Mesenchymal stem cell (in vitro differentiated cells and primary cell): Measurements from ENCODE around the gene PAPPA2.

Experiments
- DNase-seq: peaks from one replicate; pipeline ENCODE4 v3.0.0-alpha.2; 2013
- H2AFZ ChIP-seq: one replicate; pipeline ENCODE4 v1.6.1; 2013; ENCODE audit warnings: low read depth, mild to moderate bottlenecking, control low read depth, inconsistent platforms, low read length, moderate library complexity
- H2AK5ac ChIP-seq: 2 replicates; pipeline ENCODE4 v1.6.1; 2013; ENCODE audit warnings: low read length, moderate library complexity, mild to moderate bottlenecking, inconsistent platforms; ENCODE audit not compliant: severe bottlenecking
- H2BK120ac ChIP-seq: one replicate; pipeline ENCODE4 v1.6.1; 2013; ENCODE audit warnings: low read depth, mild to moderate bottlenecking, inconsistent platforms, low read length, moderate library complexity
- H2BK12ac ChIP-seq, 2 experiments: one replicate each; pipeline ENCODE4 v1.6.1; 2013; ENCODE audit warnings: inconsistent platforms in 2 of 2, low read length in 2 of 2, mild to moderate bottlenecking in 2 of 2, moderate library complexity in 2 of 2, control low read depth in 1 of 2
- H2BK15ac ChIP-seq: one replicate; pipeline ENCODE4 v1.6.1; 2013; ENCODE audit warnings: mild to moderate bottlenecking, low read depth, inconsistent platforms; ENCODE audit not compliant: poor library complexity, severe bottlenecking
- H2BK5ac ChIP-seq: 2 replicates; pipeline ENCODE4 v1.6.1; 2013; ENCODE audit warnings: low read depth, mild to moderate bottlenecking, low read length, control low read depth, inconsistent platforms; ENCODE audit not compliant: poor library complexity, severe bottlenecking
- H3K14ac ChIP-seq, 2 experiments: one replicate each; pipeline ENCODE4 v1.6.1; 2013; ENCODE audit warnings: inconsistent platforms in 2 of 2, low read length in 2 of 2, control low read depth in 1 of 2, mild to moderate bottlenecking in 1 of 2, moderate library complexity in 1 of 2
- H3K18ac ChIP-seq, 2 experiments: one replicate each; pipeline ENCODE4 v1.6.1; 2013; ENCODE audit warnings: inconsistent platforms in 2 of 2, low read length in 2 of 2, control low read depth in 1 of 2, low read depth in 1 of 2, mild to moderate bottlenecking in 1 of 2
- H3K23ac ChIP-seq, 2 experiments: one replicate each; pipeline ENCODE4 v1.6.1; 2013; ENCODE audit warnings: inconsistent platforms in 2 of 2, low read length in 2 of 2, mild to moderate bottlenecking in 2 of 2, moderate library complexity in 2 of 2, control low read depth in 1 of 2
- H3K27ac ChIP-seq: 2 replicates; pipeline ENCODE4 v1.5.1; 2013; ENCODE audit warnings: mild to moderate bottlenecking, moderate library complexity, low read length, control low read depth, inconsistent platforms; ENCODE audit not compliant: poor library complexity, severe bottlenecking
- H3K27me3 ChIP-seq, 2 experiments: 2 replicates each; pipeline versions ENCODE4 v1.6.1 to v1.7.0; 2013; ENCODE audit warnings: low read length in 2 of 2, mild to moderate bottlenecking in 2 of 2, moderate library complexity in 2 of 2, control low read depth in 1 of 2, inconsistent platforms in 1 of 2; ENCODE audit not compliant: control insufficient read depth in 1 of 2, insufficient read depth in 1 of 2
- H3K36me3 ChIP-seq, 2 experiments: 2 replicates each; pipeline versions ENCODE4 v1.6.1 to v1.7.0; 2013; ENCODE audit warnings: low read length in 2 of 2, control low read depth in 1 of 2, inconsistent platforms in 1 of 2, low read depth in 1 of 2, mild to moderate bottlenecking in 1 of 2; ENCODE audit not compliant: insufficient read depth in 2 of 2, control insufficient read depth in 1 of 2
- H3K4ac ChIP-seq, 2 experiments: one replicate each; pipeline ENCODE4 v1.6.1; 2013; ENCODE audit warnings: inconsistent platforms in 2 of 2, low read length in 2 of 2, mild to moderate bottlenecking in 2 of 2, moderate library complexity in 2 of 2, control low read depth in 1 of 2, low read depth in 1 of 2
- H3K4me1 ChIP-seq: 2 replicates; pipeline ENCODE4 v1.6.1; 2013; ENCODE audit warnings: low read depth, low read length, control low read depth; ENCODE audit not compliant: control insufficient read depth, insufficient read depth
- H3K4me2 ChIP-seq: 2 replicates; pipeline ENCODE4 v1.6.1; 2013; ENCODE audit warnings: low read length, mild to moderate bottlenecking, inconsistent platforms; ENCODE audit not compliant: poor library complexity, severe bottlenecking
- H3K4me3 ChIP-seq, 2 experiments: 2 replicates each; pipeline versions ENCODE4 v1.5.1 to v1.7.0; 2013; ENCODE audit warnings: low read length in 2 of 2, mild to moderate bottlenecking in 2 of 2, control low read depth in 1 of 2, low read depth in 1 of 2; ENCODE audit not compliant: insufficient read depth in 1 of 2
- H3K79me1 ChIP-seq: replicated peaks from 2 replicates; pipeline ENCODE4 v1.6.1; 2013; ENCODE audit warnings: mild to moderate bottlenecking, control low read depth, low read length, inconsistent platforms; ENCODE audit not compliant: poor library complexity, severe bottlenecking
- H3K9ac ChIP-seq: 2 replicates; pipeline ENCODE4 v1.7.0; 2013; ENCODE audit warnings: mild to moderate bottlenecking, low read length, moderate library complexity
- H3K9me3 ChIP-seq: 2 replicates; pipeline ENCODE4 v1.7.0; 2013; ENCODE audit warnings: mild to moderate bottlenecking, low read length; ENCODE audit not compliant: control insufficient read depth
- H4K8ac ChIP-seq: one replicate; pipeline ENCODE4 v1.6.1; 2013; ENCODE audit warnings: inconsistent platforms, mild to moderate bottlenecking, low read length, moderate library complexity
- H4K91ac ChIP-seq: one replicate; pipeline ENCODE4 v1.6.1; 2013; ENCODE audit warnings: mild to moderate bottlenecking, low read length, inconsistent platforms
- WGBS: methylation state at CpG from one replicate; pipeline ENCODE4 v1.1.7; 2013; ENCODE audit warnings: mixed read lengths; 5-methylcytosine and 5-hydroxymethylcytosine counted together

The PAPPA2 gene

DNA sequence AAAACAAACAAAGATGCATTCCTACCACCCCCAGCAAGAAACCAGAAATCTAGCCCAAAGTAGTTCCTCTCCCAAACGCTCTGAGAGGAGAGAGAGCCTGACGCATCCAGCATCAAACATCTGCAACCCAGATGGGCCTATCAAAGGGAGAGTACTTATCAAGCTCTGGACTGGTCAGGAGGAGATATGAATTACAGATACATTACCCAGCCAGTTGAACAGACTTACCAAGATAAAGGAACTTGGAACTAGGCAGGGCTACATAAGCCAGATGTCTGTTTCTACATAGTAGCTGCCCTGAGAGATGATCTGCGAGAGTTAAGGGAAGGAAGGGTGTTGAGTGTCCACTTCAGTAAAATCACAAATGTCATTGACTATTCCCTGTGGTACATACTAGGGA lies 138.4 kb downstream of the PAPPA2 start:
- Histone ChIP-seq H2AK5ac (no peak overlapping the region), H2BK5ac (no peak overlapping the region), H3K9me3 (no peaks in the 10 kb centered on the region), H4K91ac (no peak overlapping the region), H3K4ac (no peak overlapping the region), H2BK12ac (no peak overlapping the region), H3K23ac (no peak overlapping the region), H3K79me1 (no peaks in the 10 kb centered on the region), H3K14ac (no peak overlapping the region), H3K27me3 (no peaks in the 10 kb centered on the region), H3K27ac (no peak overlapping the region), H3K4me1 (no peaks in the 10 kb centered on the region), H3K4me3 (no peak overlapping the region), H3K9ac (peak overlapping the region; percentile 40), H3K18ac (no peak overlapping the region), H2BK15ac (no peak overlapping the region), H3K4me2 (no peak overlapping the region), H4K8ac (no peak overlapping the region), H2BK120ac (no peak overlapping the region), H2AFZ (no peak overlapping the region), H3K36me3 (no peaks in the 10 kb centered on the region)
- no peak for DNase-seq
- WGBS, result 73% methylated on average over 2 of the region's 3 CpGs

DNA sequence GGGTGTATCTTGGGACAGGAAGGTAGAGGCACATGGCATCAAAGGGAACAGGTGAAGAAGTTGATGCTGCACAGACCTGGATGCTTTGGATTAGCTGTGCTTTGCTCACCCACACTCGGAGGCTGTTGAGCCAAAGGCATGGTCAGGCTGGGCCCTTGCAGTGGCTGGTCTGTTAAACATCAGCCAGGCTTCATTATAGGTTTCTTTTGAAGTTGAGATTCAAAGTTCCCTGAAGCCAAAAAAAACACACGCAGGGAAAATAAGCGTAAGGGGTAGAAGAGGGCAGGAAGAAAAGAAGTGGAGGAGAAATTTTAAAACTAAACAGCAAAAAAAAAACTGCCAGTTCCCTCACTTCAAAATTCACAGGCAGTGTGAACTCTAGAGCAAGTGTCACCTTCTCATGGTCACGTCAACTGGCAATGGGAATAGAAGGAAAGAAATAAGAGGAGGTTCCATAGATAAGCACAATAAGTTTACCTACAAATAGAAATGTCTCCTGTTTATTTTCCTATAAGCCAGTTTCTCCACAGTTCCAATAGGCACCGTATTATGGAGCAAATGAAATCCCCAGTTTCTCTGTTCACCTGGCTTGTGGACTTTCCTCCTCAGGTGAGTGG lies 139.5 kb downstream of the PAPPA2 start:
- no peak overlapping the region for H4K8ac ChIP-seq
- H3K9me3 ChIP-seq, result no peaks in the 10 kb centered on the region
- no peak overlapping the region for H3K27ac ChIP-seq
- no peak overlapping the region for H2AFZ ChIP-seq
- no peak overlapping the region for H2BK15ac ChIP-seq
- DNase-seq, result no peak
- no peak overlapping the region for H3K14ac ChIP-seq
- H3K18ac ChIP-seq, result no peak overlapping the region
- H3K4ac ChIP-seq, result no peak overlapping the region
- no peak overlapping the region for H3K23ac ChIP-seq
- no peak overlapping the region for H2BK12ac ChIP-seq
- no peaks in the 10 kb centered on the region for H3K4me1 ChIP-seq
- H3K9ac ChIP-seq, result peak overlapping the region; percentile 23
- no peak overlapping the region for H3K4me2 ChIP-seq
- no peaks in the 10 kb centered on the region for H3K36me3 ChIP-seq
- H3K4me3 ChIP-seq, result no peak overlapping the region
- H4K91ac ChIP-seq, result no peak overlapping the region
- WGBS, result 62% methylated on average over 2 of the region's 5 CpGs
- no peaks in the 10 kb centered on the region for H3K27me3 ChIP-seq
- no peak overlapping the region for H2BK5ac ChIP-seq
- H2AK5ac ChIP-seq, result no peak overlapping the region
- H3K79me1 ChIP-seq, result no peaks in the 10 kb centered on the region
- no peak overlapping the region for H2BK120ac ChIP-seq

DNA sequence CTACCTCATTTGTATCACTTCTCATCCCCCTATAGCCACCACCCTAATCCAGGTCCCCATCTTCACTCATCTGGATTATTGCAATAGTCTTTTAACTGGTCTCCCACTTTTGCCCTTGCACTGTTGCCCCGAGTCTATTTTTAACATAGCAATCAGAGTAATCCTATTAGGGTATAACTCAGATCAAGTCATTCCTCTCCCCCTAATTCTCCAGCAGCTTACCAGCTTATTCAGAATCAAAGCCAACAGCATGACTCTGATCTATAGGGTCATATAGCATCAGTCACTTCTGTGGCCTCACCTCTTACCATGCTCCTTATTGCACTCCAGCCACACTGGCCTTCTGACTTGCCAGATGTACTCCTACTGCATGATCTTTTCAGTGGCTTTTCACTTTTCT lies 140.7 kb downstream of the PAPPA2 start:
- H2AK5ac ChIP-seq, result no peak overlapping the region
- no peak overlapping the region for H2BK15ac ChIP-seq
- no peak overlapping the region for H2AFZ ChIP-seq
- H2BK12ac ChIP-seq, result no peak overlapping the region
- H3K9ac ChIP-seq, result no peak overlapping the region
- H3K4me2 ChIP-seq, result no peak overlapping the region
- no peak overlapping the region for H2BK120ac ChIP-seq
- no peaks in the 10 kb centered on the region for H3K4me1 ChIP-seq
- no peaks in the 10 kb centered on the region for H3K9me3 ChIP-seq
- no peaks in the 10 kb centered on the region for H3K79me1 ChIP-seq
- no peak overlapping the region for H3K23ac ChIP-seq
- no peak for DNase-seq
- no peak overlapping the region for H3K4me3 ChIP-seq
- H3K27ac ChIP-seq, result no peak overlapping the region
- no peak overlapping the region for H3K4ac ChIP-seq
- no peak overlapping the region for H4K8ac ChIP-seq
- H3K27me3 ChIP-seq, result no peaks in the 10 kb centered on the region
- 81% methylated on average over 1 of the region's 1 CpG for WGBS
- no peak overlapping the region for H4K91ac ChIP-seq
- no peak overlapping the region for H2BK5ac ChIP-seq
- no peak overlapping the region for H3K18ac ChIP-seq
- no peak overlapping the region for H3K14ac ChIP-seq
- no peaks in the 10 kb centered on the region for H3K36me3 ChIP-seq

DNA sequence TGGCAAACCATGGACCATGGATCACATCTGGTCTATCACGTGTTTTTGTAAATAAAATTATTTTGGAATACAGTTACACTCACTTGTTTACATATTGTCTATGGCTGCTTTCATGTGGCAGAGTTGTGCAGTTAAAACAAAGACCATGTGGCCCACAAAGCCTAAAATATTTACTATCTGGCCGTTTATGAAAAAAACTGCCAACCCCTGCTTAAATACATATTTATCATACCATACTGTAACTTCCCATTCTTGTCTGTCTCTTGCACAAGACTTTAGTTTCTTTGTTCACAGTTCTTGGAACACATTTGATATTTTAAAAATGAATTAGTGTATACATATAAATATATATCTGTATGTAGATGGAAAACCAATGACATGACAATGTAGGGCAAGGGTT lies 141.5 kb downstream of the PAPPA2 start:
- Histone ChIP-seq H3K23ac (no peak overlapping the region), H3K79me1 (no peaks in the 10 kb centered on the region), H3K27ac (no peak overlapping the region), H3K4me2 (no peak overlapping the region), H2BK120ac (no peak overlapping the region), H2AK5ac (no peak overlapping the region), H2AFZ (no peak overlapping the region), H4K8ac (no peak overlapping the region), H3K4ac (no peak overlapping the region), H4K91ac (no peak overlapping the region), H2BK15ac (no peak overlapping the region), H3K4me3 (no peak overlapping the region), H3K14ac (no peak overlapping the region), H2BK5ac (no peak overlapping the region), H3K9ac (no peak overlapping the region), H3K18ac (no peak overlapping the region), H3K27me3 (no peaks in the 10 kb centered on the region), H3K9me3 (no peaks in the 10 kb centered on the region), H2BK12ac (no peak overlapping the region), H3K4me1 (no peaks in the 10 kb centered on the region), H3K36me3 (no peaks in the 10 kb centered on the region)
- no peak for DNase-seq
- 74% methylated on average over 2 of the region's 2 CpGs for WGBS
